Smooth muscle cell (in vitro differentiated cells): ENCODE results near the gene RRAD. TPM values are rescaled to one million over a fixed set of nuclear protein-coding genes. Genes with fewer than 3 reads are reported as not detected.

Experiments used
- DNase-seq: peaks from one replicate; lab custom pipeline; 2025; ENCODE audit not compliant: unreplicated experiment; lab: John Stamatoyannopoulos, UW
- H2AFZ ChIP-seq: fragments of 200-600 bp; sonication (generic); 2 replicates; pipeline ENCODE4 v1.6.0; 2016; ENCODE audit warnings: antibody characterized with exemption, low read depth, mild to moderate bottlenecking
- H3F3A ChIP-seq: fragments of 200-600 bp; sonication (generic); 2 replicates; pipeline ENCODE4 v1.6.0; 2017; ENCODE audit warnings: antibody characterized with exemption, low read depth
- H3K27ac ChIP-seq: fragments of 200-600 bp; sonication (generic); 2 replicates; pipeline ENCODE4 v1.5.1; 2016; ENCODE audit warnings: low read depth, mild to moderate bottlenecking
- H3K27me3 ChIP-seq: fragments of 200-600 bp; sonication (generic); 2 replicates; pipeline ENCODE4 v1.6.1; 2016; ENCODE audit warnings: low read depth, mild to moderate bottlenecking
- H3K36me3 ChIP-seq: fragments of 200-600 bp; sonication (generic); 2 replicates; pipeline ENCODE4 v1.5.1; 2016; ENCODE audit warnings: low read depth
- H3K4me1 ChIP-seq: fragments of 200-600 bp; sonication (generic); 2 replicates; pipeline ENCODE4 v1.5.1; 2016; ENCODE audit warnings: low read depth
- H3K4me2 ChIP-seq: fragments of 200-600 bp; sonication (generic); 2 replicates; pipeline ENCODE4 v1.6.0; 2016; ENCODE audit warnings: mild to moderate bottlenecking
- H3K4me3 ChIP-seq: fragments of 200-600 bp; sonication (generic); 2 replicates; pipeline ENCODE4 v1.5.1; 2016; ENCODE audit warnings: mild to moderate bottlenecking
- H3K79me2 ChIP-seq: fragments of 200-600 bp; sonication (generic); 2 replicates; pipeline ENCODE4 v1.6.0; 2016; ENCODE audit warnings: low read depth, mild to moderate bottlenecking
- H3K9ac ChIP-seq: fragments of 200-600 bp; sonication (generic); 2 replicates; pipeline ENCODE4 v1.6.0; 2016; ENCODE audit warnings: low read depth
- H3K9me3 ChIP-seq: fragments of 200-600 bp; sonication (generic); replicated peaks from 2 replicates; pipeline ENCODE4 v1.5.1; 2016; ENCODE audit warnings: low read depth
- H4K20me1 ChIP-seq: fragments of 200-600 bp; sonication (generic); 2 replicates; pipeline ENCODE4 v1.6.0; 2016; ENCODE audit warnings: low read depth
- WGBS: methylation state at CpG from one replicate; pipeline ENCODE4 v1.1.7; 2016; ENCODE audit warnings: low lambda C conversion rate; 5-methylcytosine and 5-hydroxymethylcytosine counted together
- polyA plus RNA-seq: library from polyadenylated mRNA; unstranded; fragments of >200 nt; fragmentation: Nextera tagmentation; extraction: Ambion mirVana; gene quantifications from 2 replicates; pipeline ENCODE4 v1.2.1, GENCODE V29; 2016
- total RNA-seq: library from RNA; depleted of rRNA; stranded (reverse); fragments of >200 nt; gene quantifications from 2 replicates; pipeline ENCODE4 v1.2.3, GENCODE V29; 2014
- TF ChIP-seq, protein P1 (sequence below): fragments of 200-600 bp; sonication (generic); IDR thresholded peaks from 2 replicates; pipeline ENCODE4 v1.5.1; 2017; ENCODE audit warnings: borderline replicate concordance, mild to moderate bottlenecking, antibody characterized with exemption; ENCODE audit not compliant: insufficient read depth, poor library complexity, severe bottlenecking

Gene RRAD
- total and polyA plus RNA-seq, 2 experiments from 2014 or later, result 7.6 to 27.5 TPM

DNA sequence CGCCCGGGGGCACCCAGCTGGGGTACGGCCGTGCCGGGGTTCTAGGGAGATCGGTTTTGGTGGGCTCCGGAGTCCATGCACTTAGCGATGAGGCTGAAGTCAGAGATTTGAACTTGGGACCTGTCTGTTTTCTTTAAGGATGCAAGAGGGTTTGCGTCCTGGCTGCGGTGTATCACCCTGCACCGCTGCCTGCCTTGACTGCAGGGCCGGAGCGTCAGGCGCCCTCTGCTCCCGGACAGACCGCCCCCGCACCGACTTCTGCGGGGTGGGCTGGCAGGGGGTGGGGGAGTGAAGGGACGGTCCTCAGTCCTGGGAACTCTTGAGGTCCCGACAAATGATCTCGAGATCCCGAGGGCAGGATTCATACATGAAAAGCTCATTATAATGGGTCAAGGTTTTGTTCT is 44.3 kb downstream of the RRAD start:
- Histone ChIP-seq H3K27ac (no peak overlapping the region), H3K4me1 (no peaks in the 10 kb centered on the region), H3K9me3 (no peaks in the 10 kb centered on the region), H4K20me1 (peaks cover 9% of the 10 kb centered on the region), H3K79me2 (no peaks in the 10 kb centered on the region), H3K4me3 (peak overlapping the region; percentile 84), H3K9ac (peak overlapping the region; percentile 82), H3K4me2 (peak overlapping the region; percentile 100), H3F3A (peaks cover 13% of the 10 kb centered on the region), H3K27me3 (no peaks in the 10 kb centered on the region), H3K36me3 (no peaks in the 10 kb centered on the region), H2AFZ (peak overlapping the region; percentile 77)
- no peak for DNase-seq
- WGBS, result under 1% methylated on average over 22 of the region's 23 CpGs
- TF ChIP-seq, protein P1, sequence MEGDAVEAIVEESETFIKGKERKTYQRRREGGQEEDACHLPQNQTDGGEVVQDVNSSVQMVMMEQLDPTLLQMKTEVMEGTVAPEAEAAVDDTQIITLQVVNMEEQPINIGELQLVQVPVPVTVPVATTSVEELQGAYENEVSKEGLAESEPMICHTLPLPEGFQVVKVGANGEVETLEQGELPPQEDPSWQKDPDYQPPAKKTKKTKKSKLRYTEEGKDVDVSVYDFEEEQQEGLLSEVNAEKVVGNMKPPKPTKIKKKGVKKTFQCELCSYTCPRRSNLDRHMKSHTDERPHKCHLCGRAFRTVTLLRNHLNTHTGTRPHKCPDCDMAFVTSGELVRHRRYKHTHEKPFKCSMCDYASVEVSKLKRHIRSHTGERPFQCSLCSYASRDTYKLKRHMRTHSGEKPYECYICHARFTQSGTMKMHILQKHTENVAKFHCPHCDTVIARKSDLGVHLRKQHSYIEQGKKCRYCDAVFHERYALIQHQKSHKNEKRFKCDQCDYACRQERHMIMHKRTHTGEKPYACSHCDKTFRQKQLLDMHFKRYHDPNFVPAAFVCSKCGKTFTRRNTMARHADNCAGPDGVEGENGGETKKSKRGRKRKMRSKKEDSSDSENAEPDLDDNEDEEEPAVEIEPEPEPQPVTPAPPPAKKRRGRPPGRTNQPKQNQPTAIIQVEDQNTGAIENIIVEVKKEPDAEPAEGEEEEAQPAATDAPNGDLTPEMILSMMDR, result no peak

DNA sequence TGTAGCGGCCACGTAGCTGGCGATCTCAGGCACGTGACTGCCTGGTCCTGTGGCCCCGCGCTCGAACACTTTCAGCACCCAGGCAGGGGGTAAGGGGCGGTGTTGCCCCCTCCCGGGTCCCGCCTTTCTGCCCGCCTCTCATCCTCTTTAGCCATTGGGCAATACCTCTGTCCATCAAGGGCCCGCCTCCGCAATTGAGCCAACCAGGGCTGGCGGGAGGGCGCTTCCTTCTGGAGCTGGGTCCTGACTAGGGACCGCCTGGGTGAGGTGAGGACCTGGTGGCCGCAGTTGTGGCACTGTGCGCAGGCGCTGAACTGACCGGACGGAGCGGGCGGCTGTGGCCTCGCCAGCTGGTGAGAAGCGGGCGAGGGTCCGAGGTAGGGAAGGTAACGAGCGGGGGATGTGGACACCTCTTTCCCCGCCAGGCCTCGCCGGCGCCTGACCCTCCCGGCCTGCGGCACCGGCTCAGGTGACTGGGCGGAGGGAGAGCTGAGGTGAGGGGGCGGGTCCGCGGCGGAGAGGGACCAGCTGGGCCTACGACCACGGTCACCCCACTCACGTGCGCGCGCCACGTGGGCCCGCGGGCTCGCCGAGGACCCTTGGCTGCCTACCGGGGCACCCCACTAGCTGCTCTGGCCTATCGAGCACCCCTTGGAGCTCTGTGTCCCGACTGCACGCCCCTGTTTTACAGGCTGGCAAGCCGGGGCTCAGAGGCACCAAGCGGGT is 44.9 kb downstream of the RRAD start, which contains the start of gene PDP2:
PDP2 (plus strand) TSS at position 228 of the 726 bp plus-strand sequence. CDS start 3,770 bp downstream, outside the sequence.
- WGBS, result 1% methylated on average over 45 of the region's 58 CpGs
- Histone ChIP-seq H3K4me3 (peak within 1 kb of the TSS; percentile 84), H3F3A (peaks cover 13% of the 10 kb centered on the region)

DNA sequence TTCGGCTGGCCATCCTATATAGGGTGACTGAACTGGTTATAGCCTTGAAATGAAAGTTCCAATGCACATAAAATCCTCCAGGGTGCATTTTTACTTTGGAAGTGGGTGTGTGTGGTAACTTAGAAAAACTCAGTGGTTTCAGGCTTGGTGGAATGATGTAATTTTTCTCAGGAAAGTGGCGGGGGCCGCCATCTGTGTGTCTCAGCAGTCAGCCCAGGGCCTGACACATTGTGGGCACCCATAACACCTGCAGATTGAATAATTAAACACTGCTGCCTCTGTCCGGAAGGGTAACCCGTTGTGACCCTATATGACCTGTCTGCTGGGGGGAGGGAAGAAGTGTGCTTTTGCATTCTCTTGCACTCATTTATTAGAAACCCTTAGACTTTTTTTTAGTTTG is 47.3 kb downstream of the RRAD start:
- no peaks in the 10 kb centered on the region for H3K79me2 ChIP-seq
- H3K4me3 ChIP-seq, result no peak overlapping the region
- peak overlapping the region; percentile 19 for H3K27ac ChIP-seq
- H3K9me3 ChIP-seq, result no peaks in the 10 kb centered on the region
- 50% methylated on average over 5 of the region's 5 CpGs for WGBS
- H3F3A ChIP-seq, result peaks cover 24% of the 10 kb centered on the region
- DNase-seq, result no peak
- peak overlapping the region; percentile 1 for H3K4me2 ChIP-seq
- H4K20me1 ChIP-seq, result no peaks in the 10 kb centered on the region
- no peaks in the 10 kb centered on the region for H3K36me3 ChIP-seq
- H2AFZ ChIP-seq, result no peak overlapping the region
- H3K4me1 ChIP-seq, result no peaks in the 10 kb centered on the region
- H3K27me3 ChIP-seq, result no peaks in the 10 kb centered on the region
- H3K9ac ChIP-seq, result no peak overlapping the region
- TF ChIP-seq, protein P1, result no peak

More for the DNA sequence above, 44.9 kb downstream of the RRAD start, which contains the start of gene PDP2:
- Histone ChIP-seq H3K9ac (peak within 1 kb of the TSS; percentile 82), H3K4me1 (no peaks in the 10 kb centered on the region), H3K36me3 (no peaks in the 10 kb centered on the region), H3K4me2 (peak within 1 kb of the TSS; percentile 100), H2AFZ (peak within 1 kb of the TSS; percentile 77), H3K27ac (no peak within 1 kb of the TSS), H4K20me1 (peaks cover 3% of the 10 kb centered on the region), H3K79me2 (no peaks in the 10 kb centered on the region), H3K27me3 (no peaks in the 10 kb centered on the region), H3K9me3 (no peaks in the 10 kb centered on the region)
- peak; percentile 72 for DNase-seq
- TF ChIP-seq, protein P1, result no peak
